Ecto neural progenitor cell (in vitro differentiated cells): Measurements from ENCODE around the gene FAM227A.

ENCODE experiments used
- DNase-seq: peaks from one replicate; pipeline ENCODE4 v3.0.0-alpha.2; 2018; ENCODE audit warnings: low spot score

The FAM227A gene

DNA sequence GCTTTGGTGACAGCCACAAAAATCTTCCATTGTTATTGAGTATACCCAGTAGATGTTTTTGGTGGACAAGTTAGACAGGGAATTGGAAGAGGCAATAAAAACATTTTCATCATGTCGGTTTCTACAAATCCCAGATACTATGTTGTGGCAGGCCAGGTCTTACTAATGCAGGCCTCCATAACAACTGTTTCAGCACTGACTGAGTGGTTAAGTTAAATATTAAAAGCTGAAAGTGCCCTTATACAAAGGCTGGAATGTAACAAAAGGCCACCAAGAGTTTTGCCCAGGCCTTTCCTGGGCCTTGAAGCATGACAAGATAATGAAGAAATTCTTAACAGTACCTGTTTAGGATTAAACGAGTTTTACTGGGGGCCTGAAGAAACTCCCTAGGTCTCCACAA, 115.5 kb downstream of the FAM227A start:
- no peak for DNase-seq

DNA sequence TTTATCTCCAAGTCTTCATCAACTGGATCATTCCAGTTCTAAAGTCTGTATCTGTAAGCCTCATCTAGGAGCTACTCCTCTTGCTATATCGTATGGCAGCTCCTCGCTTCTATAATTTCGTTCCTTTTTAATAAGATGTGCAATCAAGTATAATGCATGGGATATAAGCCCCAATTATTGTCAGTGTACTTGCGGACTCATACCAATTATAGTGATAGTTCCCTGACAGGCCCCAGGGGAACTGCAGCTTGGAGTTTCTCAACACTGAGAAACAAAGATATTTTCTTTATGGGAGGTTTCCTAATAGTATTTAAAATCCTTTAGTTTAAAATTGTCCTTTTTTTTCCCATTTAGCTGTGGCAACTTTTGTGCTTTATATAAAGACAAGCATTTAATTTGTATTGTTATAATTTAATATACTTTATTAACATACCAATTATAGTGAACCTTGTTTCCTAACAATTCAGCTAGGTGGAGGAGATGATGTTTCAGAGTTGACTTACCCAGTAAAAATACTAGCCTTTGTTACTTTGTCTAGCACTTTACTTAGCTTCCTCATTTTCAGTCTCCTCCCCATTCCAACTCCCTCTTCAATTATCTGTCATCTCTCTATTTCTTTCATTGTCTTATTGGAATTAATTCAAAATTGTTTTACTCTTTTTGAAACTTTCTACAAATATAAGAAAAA, 124.8 kb downstream of the FAM227A start:
- no peak for DNase-seq
